ENCODE results near the gene TTLL10. TPM values are rescaled to one million over a fixed set of nuclear protein-coding genes. Genes with fewer than 3 reads are reported as not detected.

Gene TTLL10
- total RNA-seq, 1 donor from 2014 or later: 0.47 TPM

DNA sequence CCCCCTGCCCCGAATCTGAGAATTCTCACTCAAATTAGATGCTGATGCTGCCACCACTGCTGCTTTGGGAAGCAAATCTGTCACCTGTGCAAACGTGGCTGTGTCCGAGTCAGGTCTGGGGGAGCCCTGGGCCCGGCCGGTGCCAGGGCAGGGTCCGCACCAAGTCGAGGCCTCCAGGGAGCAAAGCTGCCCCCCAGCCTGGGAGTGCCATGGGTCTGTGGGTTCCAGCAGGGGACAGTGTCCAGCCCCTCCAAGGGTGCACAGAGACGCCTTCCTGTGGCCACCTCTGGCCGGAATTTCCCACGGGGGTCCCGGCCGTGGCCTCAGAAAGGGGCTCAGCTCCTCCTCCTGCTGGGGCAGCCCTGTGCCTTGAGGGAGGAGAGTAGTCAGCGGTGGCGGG, 27.7 kb upstream of the TTLL10 start:
- Mint-ChIP-seq H3K9me3 (no peaks in the 10 kb centered on the region), H3K27me3 (ENCODE audit: low read depth) (no peaks in the 10 kb centered on the region), H3K36me3 (no peaks in the 10 kb centered on the region), H3K4me3 (no peak overlapping the region), H3K4me1 (peaks cover 5% of the 10 kb centered on the region), H3K27ac (no peak overlapping the region)
- TF ChIP-seq, protein P1, sequence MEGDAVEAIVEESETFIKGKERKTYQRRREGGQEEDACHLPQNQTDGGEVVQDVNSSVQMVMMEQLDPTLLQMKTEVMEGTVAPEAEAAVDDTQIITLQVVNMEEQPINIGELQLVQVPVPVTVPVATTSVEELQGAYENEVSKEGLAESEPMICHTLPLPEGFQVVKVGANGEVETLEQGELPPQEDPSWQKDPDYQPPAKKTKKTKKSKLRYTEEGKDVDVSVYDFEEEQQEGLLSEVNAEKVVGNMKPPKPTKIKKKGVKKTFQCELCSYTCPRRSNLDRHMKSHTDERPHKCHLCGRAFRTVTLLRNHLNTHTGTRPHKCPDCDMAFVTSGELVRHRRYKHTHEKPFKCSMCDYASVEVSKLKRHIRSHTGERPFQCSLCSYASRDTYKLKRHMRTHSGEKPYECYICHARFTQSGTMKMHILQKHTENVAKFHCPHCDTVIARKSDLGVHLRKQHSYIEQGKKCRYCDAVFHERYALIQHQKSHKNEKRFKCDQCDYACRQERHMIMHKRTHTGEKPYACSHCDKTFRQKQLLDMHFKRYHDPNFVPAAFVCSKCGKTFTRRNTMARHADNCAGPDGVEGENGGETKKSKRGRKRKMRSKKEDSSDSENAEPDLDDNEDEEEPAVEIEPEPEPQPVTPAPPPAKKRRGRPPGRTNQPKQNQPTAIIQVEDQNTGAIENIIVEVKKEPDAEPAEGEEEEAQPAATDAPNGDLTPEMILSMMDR (IDR thresholded peaks at IDR 0.05; ENCODE audit: unreplicated experiment): no peak
- no peak for DNase-seq (ENCODE audit: low spot score in 2 of 2, unreplicated experiment in 2 of 2)

DNA sequence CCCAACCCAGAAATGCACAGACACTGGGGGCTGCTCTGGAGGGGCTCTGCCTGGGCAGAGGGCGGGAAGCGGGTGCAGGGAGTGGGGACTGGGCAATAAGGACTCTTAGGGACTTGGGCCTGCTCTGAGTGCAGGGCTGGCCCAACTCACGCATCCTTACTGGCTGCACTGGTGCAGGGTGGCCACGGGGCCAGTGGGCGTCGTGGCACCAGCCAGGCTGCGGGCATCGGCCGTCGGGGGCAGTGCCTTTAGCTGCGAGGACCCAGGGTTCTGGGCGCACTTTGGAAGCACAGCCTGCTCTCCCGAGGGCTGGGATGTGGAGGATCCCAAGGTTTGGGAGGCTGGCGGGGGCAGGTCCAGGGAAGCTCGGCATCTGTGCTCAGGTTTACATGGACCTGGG, 27.1 kb upstream of the TTLL10 start:
- Mint-ChIP-seq H3K9me3 (no peaks in the 10 kb centered on the region), H3K4me1 (peaks cover 5% of the 10 kb centered on the region), H3K36me3 (no peaks in the 10 kb centered on the region), H3K27ac (no peak overlapping the region), H3K4me3 (no peak overlapping the region), H3K27me3 (ENCODE audit: low read depth) (no peaks in the 10 kb centered on the region)
- TF ChIP-seq, protein P1 (IDR thresholded peaks at IDR 0.05; ENCODE audit: unreplicated experiment): no peak
- no peak for DNase-seq (ENCODE audit: low spot score in 2 of 2, unreplicated experiment in 2 of 2)

DNA sequence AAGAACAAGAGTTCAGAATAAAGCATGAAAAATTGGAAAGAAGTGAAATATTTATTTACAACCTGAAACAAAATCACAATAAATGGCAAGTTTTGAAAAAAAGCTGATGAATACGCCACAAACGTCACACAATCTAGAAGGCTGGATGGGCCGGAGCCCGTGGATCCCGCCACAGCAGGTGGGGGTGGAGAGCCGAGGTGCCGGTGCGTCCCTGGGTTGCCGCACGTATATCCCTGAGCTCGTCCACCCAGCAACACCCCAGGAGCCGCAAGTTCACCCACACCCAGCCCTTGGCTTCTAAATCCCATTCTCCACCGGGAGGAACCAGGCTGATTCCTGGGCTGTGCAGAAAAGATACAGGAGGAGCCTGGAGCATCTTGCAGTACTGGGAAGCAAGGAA, 25.6 kb upstream of the TTLL10 start:
- no peaks in the 10 kb centered on the region for H3K36me3 Mint-ChIP-seq
- H3K4me1 Mint-ChIP-seq: peaks cover 5% of the 10 kb centered on the region
- no peaks in the 10 kb centered on the region for H3K27me3 Mint-ChIP-seq (ENCODE audit: low read depth)
- no peak overlapping the region for H3K4me3 Mint-ChIP-seq
- no peak overlapping the region for H3K27ac Mint-ChIP-seq
- H3K9me3 Mint-ChIP-seq: peaks cover 10% of the 10 kb centered on the region
- DNase-seq (ENCODE audit: low spot score in 2 of 2, unreplicated experiment in 2 of 2): no peak
- TF ChIP-seq, protein P1 (IDR thresholded peaks at IDR 0.05; ENCODE audit: unreplicated experiment): no peak

DNA sequence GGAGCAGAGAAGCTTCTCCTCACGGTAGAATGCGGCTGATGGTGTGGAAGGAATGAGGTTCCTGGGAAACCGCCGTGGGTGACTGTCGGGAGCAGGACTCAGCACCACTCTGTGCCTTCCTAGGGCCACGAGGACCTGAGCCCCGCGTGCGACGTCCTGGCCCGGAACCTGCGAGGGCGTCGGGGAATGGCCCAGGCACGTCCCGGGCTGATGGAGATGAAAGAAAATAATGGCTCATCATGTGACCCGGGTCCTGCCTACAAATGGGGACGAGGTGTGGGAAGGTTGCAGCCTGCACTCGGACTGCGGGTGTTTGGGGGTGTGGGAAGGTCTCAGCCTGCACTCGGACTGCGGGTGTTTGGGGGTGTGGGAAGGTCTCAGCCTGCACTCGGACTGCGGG, 25.1 kb upstream of the TTLL10 start:
- Mint-ChIP-seq H3K27ac (no peak overlapping the region), H3K27me3 (ENCODE audit: low read depth) (no peaks in the 10 kb centered on the region), H3K36me3 (no peaks in the 10 kb centered on the region), H3K4me1 (peaks cover 5% of the 10 kb centered on the region), H3K9me3 (peaks cover 16% of the 10 kb centered on the region), H3K4me3 (no peak overlapping the region)
- TF ChIP-seq, protein P1 (IDR thresholded peaks at IDR 0.05; ENCODE audit: unreplicated experiment): no peak
- no peak for DNase-seq (ENCODE audit: low spot score in 2 of 2, unreplicated experiment in 2 of 2)

DNA sequence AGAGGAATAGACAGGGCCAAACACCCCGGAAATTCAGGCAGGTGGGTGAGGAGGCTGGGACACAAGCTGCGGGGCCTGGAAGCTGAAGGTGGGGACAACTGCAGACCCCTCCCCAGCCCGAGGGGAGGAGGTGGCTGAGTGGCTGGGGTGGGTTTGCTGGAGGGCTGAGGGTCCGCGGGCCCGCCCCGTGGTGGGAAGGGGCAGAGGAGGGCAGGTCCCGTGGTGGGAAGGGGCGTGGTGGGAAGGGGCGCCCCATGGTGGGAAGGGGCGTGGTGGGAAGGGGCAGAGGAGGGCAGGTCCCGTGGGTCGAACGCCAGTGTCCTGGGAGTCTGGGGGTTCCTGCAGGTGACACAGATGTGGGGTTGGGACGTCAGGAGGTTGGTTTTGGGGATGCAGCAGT, 24.3 kb upstream of the TTLL10 start:
- DNase-seq (ENCODE audit: low spot score in 2 of 2, unreplicated experiment in 2 of 2): no peak
- peaks cover 20% of the 10 kb centered on the region for H3K9me3 Mint-ChIP-seq
- no peak overlapping the region for H3K27ac Mint-ChIP-seq
- H3K36me3 Mint-ChIP-seq: no peaks in the 10 kb centered on the region
- TF ChIP-seq, protein P1 (IDR thresholded peaks at IDR 0.05; ENCODE audit: unreplicated experiment): no peak
- H3K4me3 Mint-ChIP-seq: no peak overlapping the region
- no peaks in the 10 kb centered on the region for H3K4me1 Mint-ChIP-seq
- no peaks in the 10 kb centered on the region for H3K27me3 Mint-ChIP-seq (ENCODE audit: low read depth)

DNA sequence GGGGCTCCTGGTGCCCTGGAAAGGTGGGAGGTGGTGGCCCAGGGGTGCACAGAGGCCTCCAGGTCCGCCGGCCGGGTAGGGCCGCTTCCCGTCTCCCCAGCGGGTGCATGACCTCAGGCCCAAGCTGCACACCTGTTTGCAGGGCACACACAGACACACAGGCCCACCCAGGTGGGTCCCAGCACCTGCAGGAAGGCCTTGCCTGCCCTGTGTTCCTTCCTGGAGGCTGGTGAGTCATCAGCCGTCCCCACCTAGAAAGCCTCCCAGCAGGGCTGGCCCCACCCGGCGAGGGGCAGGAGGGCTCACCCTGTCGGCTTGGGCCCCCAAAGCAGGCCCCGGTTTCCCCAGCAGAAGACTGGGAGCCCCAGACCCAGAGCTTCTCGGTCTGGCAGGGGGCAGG, 23.6 kb upstream of the TTLL10 start:
- Mint-ChIP-seq H3K4me3 (no peak overlapping the region), H3K36me3 (no peaks in the 10 kb centered on the region), H3K9me3 (peaks cover 21% of the 10 kb centered on the region), H3K4me1 (no peaks in the 10 kb centered on the region), H3K27me3 (ENCODE audit: low read depth) (no peaks in the 10 kb centered on the region), H3K27ac (no peak overlapping the region)
- no peak for DNase-seq (ENCODE audit: low spot score in 2 of 2, unreplicated experiment in 2 of 2)
- TF ChIP-seq, protein P1 (IDR thresholded peaks at IDR 0.05; ENCODE audit: unreplicated experiment): no peak

Data from mesothelial cell of epicardium (in vitro differentiated cells).